HG02885 (cell line): Measurements from ENCODE around the gene NHERF2.

Source experiments
- ATAC-seq: cut with Tn5 transposase; IDR thresholded peaks from one replicate; pipeline ENCODE4 v1.9.1; 2021; ENCODE audit warnings: mild to moderate bottlenecking; ENCODE audit not compliant: unreplicated experiment, poor library complexity

The NHERF2 gene

GRCh38 chr16:2026461-2027023 is at the start of gene NHERF2:
Gene NHERF2 (plus strand): TSS chr16:2026902. CDS start chr16:2027006, 104 bp downstream.
- no peak for ATAC-seq

DNA sequence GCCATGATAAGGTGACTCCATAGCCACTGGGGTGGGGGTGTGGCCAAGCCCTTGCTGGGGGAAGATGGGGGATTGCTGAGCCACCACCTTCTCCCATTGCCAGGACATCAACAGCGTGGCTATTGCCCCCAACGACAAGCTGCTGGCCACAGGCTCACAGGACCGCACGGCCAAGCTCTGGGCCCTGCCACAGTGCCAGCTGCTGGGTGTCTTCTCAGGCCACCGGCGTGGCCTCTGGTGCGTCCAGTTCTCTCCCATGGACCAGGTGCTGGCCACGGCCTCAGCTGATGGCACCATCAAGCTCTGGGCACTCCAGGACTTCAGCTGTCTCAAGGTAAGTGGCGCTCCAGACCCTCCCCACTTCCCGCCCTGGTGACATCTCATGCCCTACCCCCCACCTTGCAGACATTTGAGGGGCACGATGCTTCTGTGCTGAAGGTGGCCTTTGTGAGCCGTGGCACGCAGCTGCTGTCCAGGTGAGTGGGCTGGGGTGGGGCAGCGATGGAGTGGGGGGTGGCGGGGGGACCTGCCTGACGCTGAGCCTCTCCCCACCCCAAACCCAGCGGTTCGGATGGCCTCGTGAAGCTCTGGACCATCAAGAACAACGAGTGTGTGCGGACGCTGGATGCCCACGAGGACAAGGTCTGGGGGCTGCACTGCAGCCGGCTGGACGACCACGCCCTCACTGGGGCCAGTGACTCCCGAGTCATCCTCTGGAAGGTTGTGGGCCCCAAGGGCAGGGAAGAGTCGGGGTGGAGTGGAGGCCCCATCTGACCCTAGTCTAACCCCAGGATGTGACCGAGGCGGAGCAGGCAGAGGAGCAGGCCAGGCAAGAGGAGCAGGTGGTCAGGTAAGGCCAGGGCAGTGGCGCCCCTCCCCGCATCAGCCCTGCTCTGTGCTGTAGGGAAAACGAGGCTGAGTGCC is 49.5 kb upstream of the NHERF2 start:
- no peak for ATAC-seq

GRCh38 chr16:1977875-1978268 is 48.8 kb upstream of the NHERF2 start:
- ATAC-seq, result no peak

- ATAC-seq, result no peak
Measured at GRCh38 chr16:1978476-1979120, 48.1 kb upstream of the NHERF2 start.

GRCh38 chr16:1979271-1980029 is 47.3 kb upstream of the NHERF2 start:
- ATAC-seq, result no peak

DNA sequence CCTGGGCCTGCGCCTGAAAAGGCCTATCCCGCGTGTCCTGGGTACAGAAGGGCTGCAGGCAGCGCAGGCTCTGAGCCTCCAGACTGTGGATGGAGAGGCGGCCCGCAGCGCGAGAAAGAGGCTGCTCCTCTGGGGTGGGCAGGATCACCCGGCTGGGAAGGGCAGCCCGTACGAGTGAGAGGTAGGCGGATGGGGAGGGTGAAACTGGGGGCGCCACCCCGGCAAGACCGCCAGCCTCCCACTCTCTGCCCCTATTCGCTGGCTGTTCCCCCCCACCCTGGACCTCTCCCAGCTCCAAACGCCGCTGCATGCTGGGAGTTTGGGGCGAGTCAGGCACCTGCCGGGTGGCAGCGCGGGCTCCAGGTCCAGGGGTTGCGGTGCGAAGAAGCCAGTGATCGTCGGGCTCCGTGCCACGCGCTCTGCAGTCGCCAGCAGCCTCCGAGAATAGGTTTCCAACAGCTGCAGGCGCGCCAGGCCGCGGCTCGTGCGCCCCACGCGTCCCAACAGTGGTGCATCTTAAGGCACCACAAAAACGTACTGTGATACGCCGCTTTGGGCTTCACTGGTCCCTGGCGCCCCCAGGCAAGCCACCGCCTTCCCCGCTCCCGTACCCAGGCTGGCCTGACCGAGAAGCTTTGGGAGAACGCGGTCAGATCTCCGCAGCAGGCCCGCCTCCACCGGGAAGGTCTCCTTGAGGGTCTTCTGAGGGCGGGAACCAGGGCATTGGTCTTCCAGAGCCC is 46.5 kb upstream of the NHERF2 start:
- no peak for ATAC-seq

GRCh38 chr16:1980770-1981087 is 46.0 kb upstream of the NHERF2 start:
- ATAC-seq, result no peak

DNA sequence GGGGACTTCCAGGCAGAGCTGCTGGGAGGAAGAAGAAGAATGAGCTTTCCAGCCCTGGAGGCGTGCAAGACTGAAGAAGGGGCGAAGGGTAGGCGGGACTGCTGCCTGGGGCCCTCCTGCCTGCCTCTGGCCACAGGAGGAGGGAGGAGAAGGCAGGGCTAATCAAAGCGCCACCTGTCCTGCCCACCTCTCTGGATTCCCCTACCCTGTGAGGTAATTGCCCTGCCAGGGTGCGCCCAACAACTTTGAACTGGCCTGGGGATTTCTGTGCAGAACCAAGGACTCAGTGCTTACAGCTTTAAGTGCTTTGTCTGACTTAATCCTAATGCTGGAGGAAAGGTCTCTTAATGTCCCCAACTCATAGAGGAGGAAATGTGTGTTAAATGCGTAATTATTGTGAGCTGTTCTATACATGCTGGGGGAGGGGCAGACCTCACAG is 45.3 kb upstream of the NHERF2 start, which contains the start of gene NOXO1:
Gene NOXO1, minus strand, starts transcription at position 72 of the 439 bp plus-strand sequence. CDS start 290 bp downstream, outside the sequence.
- ATAC-seq, result no peak

GRCh38 chr16:1982013-1982433 is 44.7 kb upstream of the NHERF2 start:
- ATAC-seq, result no peak

GRCh38 chr16:1982991-1983543 is 43.6 kb upstream of the NHERF2 start:
- ATAC-seq, result no peak

GRCh38 chr16:1983544-1984346 is 43.0 kb upstream of the NHERF2 start, which contains the start of gene GFER:
Gene GFER (plus strand): TSS chr16:1984193. CDS start chr16:1984219, 26 bp downstream.
- ATAC-seq, result peak; percentile 88

GRCh38 chr16:1984347-1985225 is 42.1 kb upstream of the NHERF2 start:
- no peak for ATAC-seq

DNA sequence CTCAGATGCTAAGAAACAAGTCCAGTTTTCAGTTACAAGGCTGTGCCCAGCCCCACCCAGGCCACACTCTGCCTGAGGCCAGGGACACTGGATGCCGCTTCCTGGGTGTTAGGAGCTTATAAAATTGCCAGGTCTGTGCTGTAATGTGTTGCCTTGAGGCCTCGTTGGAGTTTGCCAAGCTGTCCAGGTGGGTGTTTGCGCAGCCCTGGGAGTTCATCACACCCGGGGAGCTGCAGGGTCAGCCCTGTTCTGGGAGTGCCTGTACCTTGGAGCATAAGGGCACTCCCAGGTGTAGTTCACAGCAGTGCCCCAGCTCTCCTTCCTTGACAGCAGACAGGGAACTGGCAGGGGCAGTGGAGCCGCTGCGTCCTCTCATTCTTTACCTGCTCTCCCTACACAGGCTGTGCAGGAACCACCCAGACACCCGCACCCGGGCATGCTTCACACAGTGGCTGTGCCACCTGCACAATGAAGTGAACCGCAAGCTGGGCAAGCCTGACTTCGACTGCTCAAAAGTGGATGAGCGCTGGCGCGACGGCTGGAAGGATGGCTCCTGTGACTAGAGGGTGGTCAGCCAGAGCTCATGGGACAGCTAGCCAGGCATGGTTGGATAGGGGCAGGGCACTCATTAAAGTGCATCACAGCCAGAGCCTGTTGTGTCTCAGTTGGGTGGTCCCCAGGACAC is 41.1 kb upstream of the NHERF2 start:
- ATAC-seq, result no peak

GRCh38 chr16:1987198-1987597 is 39.5 kb upstream of the NHERF2 start:
- ATAC-seq, result no peak

DNA sequence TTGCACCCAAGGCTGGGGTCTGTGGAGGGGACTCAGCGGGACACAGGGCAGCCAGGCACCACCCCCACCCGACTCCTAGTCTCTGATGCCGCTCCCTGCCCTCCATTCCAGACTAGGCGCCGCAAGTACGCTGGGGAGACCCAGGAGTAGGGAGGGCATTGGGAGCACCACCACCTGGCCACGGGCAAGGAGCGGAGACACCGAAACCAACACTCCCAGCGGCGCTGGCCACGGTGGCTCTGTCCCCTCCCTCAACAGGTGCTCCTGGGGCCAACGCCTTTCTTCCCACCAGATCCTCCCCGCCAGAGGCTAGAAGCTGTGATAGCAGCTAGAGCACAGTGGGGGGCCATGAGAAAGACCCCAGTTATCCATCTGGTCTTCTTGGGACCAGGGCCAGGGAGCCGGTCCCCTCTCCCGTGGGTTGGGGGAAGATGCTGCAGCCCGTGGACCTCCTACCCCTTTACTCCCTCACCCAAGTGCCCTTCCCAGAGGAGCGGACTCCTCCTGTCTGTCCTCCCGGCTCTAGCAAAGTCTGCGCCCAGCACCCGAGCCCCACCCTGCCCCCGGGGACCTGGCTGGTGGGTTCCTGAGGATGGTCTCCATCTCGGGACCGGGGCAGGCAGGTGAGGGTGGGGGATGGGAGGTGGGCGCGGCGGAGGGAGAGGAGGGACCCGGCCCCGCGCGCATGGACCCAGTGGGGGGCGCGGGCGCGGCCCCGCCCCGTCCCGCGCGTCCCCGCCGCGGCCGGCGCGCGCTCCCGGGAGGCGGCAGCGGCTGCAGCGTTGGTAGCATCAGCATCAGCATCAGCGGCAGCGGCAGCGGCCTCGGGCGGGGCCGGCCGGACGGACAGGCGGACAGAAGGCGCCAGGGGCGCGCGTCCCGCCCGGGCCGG is 37.2 kb upstream of the NHERF2 start, which contains the start of gene SYNGR3:
Gene SYNGR3, plus strand, starts transcription at position 762 of the 892 bp plus-strand sequence. CDS start 133 bp downstream, outside the sequence.
- no peak for ATAC-seq

DNA sequence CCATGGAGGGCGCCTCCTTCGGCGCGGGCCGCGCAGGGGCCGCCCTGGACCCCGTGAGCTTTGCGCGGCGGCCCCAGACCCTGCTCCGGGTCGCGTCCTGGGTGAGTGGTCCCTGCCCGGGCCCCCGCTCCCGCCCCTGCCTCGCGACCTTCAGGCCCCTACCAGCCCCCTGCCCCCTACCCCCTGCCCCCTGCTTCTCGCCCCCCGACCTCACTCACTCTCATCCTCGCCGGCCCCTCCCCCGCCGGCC is 36.7 kb upstream of the NHERF2 start:
- ATAC-seq, result no peak
